HG03108 (cell line): ENCODE measurements around the gene ODR4.
A peak's percentile ranks its signal among the peaks of the same experiment; 100 is the strongest.
"Not testable (repeated sequence)": the region's sequence is repeated elsewhere in the genome, so short reads cannot be mapped to it uniquely, and the experiment has no call there.

Experiments
- ATAC-seq: cut with Tn5 transposase; IDR thresholded peaks from one replicate; pipeline ENCODE4 v1.9.1; 2021; ENCODE audit warnings: moderate library complexity; ENCODE audit not compliant: unreplicated experiment

The ODR4 gene

GRCh38 chr1:186420923-186421322 is 45.3 kb downstream of the ODR4 start:
- peak; percentile 89 for ATAC-seq

- ATAC-seq, result no peak
Observed at GRCh38 chr1:186421446-186421845, 45.8 kb downstream of the ODR4 start.

- no peak for ATAC-seq
Observed at GRCh38 chr1:186424539-186424938, 48.9 kb downstream of the ODR4 start.

GRCh38 chr1:186426118-186426517 is 50.5 kb downstream of the ODR4 start:
- ATAC-seq, result no peak

GRCh38 chr1:186429017-186429416 is 53.4 kb downstream of the ODR4 start:
- no peak for ATAC-seq

GRCh38 chr1:186435336-186435735 is 59.7 kb downstream of the ODR4 start:
- no peak for ATAC-seq

- no peak for ATAC-seq
Observed at GRCh38 chr1:186438567-186438966, 62.9 kb downstream of the ODR4 start.

- no peak for ATAC-seq
Observed at GRCh38 chr1:186440584-186440983, 64.9 kb downstream of the ODR4 start.

GRCh38 chr1:186442651-186443375 is 67.2 kb downstream of the ODR4 start:
- no peak for ATAC-seq

- ATAC-seq, result no peak
Observed at GRCh38 chr1:186443638-186444037, 68.0 kb downstream of the ODR4 start.

GRCh38 chr1:186446152-186446551 is 70.5 kb downstream of the ODR4 start:
- no peak for ATAC-seq

GRCh38 chr1:186454981-186455380 is 79.3 kb downstream of the ODR4 start:
- ATAC-seq, result no peak

GRCh38 chr1:186456729-186457255 is 81.2 kb downstream of the ODR4 start:
- no peak for ATAC-seq

- not testable (repeated sequence) for ATAC-seq
Observed at GRCh38 chr1:186459161-186459560, 83.5 kb downstream of the ODR4 start.

- no peak for ATAC-seq
Observed at GRCh38 chr1:186461014-186461413, 85.4 kb downstream of the ODR4 start, which contains the start of gene PDC. Gene PDC (minus strand): TSS chr1:186461114. CDS start chr1:186449459, 11,655 bp downstream.

- no peak for ATAC-seq
Observed at GRCh38 chr1:186463511-186463910, 87.9 kb downstream of the ODR4 start.

GRCh38 chr1:186463926-186464325 is 88.3 kb downstream of the ODR4 start:
- ATAC-seq, result no peak

- not testable (repeated sequence) for ATAC-seq
Observed at GRCh38 chr1:186465491-186465890, 89.9 kb downstream of the ODR4 start.

- ATAC-seq, result no peak
Observed at GRCh38 chr1:186465946-186466345, 90.3 kb downstream of the ODR4 start.
